Liver (tissue), 3 donors: Measurements from ENCODE around the gene ADAMTS2.

Experiments
- CTCF ChIP-seq: fragments of 150-350 bp; IDR thresholded peaks from 2 replicates; pipeline ENCODE4 v1.5.1; 2017; ENCODE audit warnings: improper control_type of control experiment, low read depth, low read length; ENCODE audit not compliant: missing input control
- FOXA2 ChIP-seq: IDR thresholded peaks from 2 replicates; pipeline ENCODE4 v1.6.1; 2016; ENCODE audit warnings: antibody characterized with exemption
- HNF4A ChIP-seq, 2 donors: conservative IDR thresholded peaks; 2 replicates each; pipeline ENCODE4 v1.6.1; 2016; ENCODE audit warnings: antibody characterized with exemption in 2 of 2, mild to moderate bottlenecking in 2 of 2
- MAX ChIP-seq: IDR thresholded peaks from 2 replicates; pipeline ENCODE4 v1.6.1; 2016; ENCODE audit warnings: antibody characterized with exemption
- REST ChIP-seq: IDR thresholded peaks from 2 replicates; pipeline ENCODE4 v1.6.1; 2016; ENCODE audit warnings: antibody characterized with exemption, mild to moderate bottlenecking
- SP1 ChIP-seq: IDR thresholded peaks from 2 replicates; pipeline ENCODE4 v1.6.1; 2018; ENCODE audit warnings: antibody characterized with exemption, mild to moderate bottlenecking
- TF ChIP-seq, protein P1 (sequence below): IDR thresholded peaks from 2 replicates; pipeline ENCODE4 v1.6.1; 2016; ENCODE audit warnings: antibody characterized with exemption
- donor health status: healthy.
- donor health status: healthy.

GRCh38 chr5:179294131-179294780 lies 51.0 kb downstream of the ADAMTS2 start:
- TF ChIP-seq HNF4A (conservative IDR thresholded peaks at IDR 0.05) (no peak), CTCF (no peak), SP1 (no peak), MAX (no peak), REST (no peak), FOXA2 (no peak)
- TF ChIP-seq, protein P1, sequence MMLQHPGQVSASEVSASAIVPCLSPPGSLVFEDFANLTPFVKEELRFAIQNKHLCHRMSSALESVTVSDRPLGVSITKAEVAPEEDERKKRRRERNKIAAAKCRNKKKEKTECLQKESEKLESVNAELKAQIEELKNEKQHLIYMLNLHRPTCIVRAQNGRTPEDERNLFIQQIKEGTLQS, result no peak
